ENCODE results near the gene XRCC3.

- TF ChIP-seq POLR2A (IDR thresholded peaks at IDR 0.05) = no peak
- TF ChIP-seq CTCF (IDR thresholded peaks at IDR 0.05) = no peak
- no peak for TF ChIP-seq EP300 (IDR thresholded peaks at IDR 0.05)
Measured at GRCh38 chr14:103762541-103762940, 47.3 kb upstream of the XRCC3 start.

Measured in sigmoid colon (tissue), 4 donors.